HFFc6 (cell line): ENCODE results near the gene PDXDC1. TPM values are rescaled to one million over a fixed set of nuclear protein-coding genes. Genes with fewer than 3 reads are reported as not detected.
"Not testable (repeated sequence)": the region's sequence is repeated elsewhere in the genome, so short reads cannot be mapped to it uniquely, and the experiment has no call there.

Experiments used
- DNase-seq: peaks from one replicate; pipeline ENCODE4 v3.0.0-alpha.2; 2018
- H3K27ac Mint-ChIP-seq: 2 replicates; pipeline ENCODE4 v1.8.0; 2020; ENCODE audit warnings: mild to moderate bottlenecking, mixed read lengths
- H3K27me3 Mint-ChIP-seq: 2 replicates; pipeline ENCODE4 v1.8.0; 2021; ENCODE audit warnings: mild to moderate bottlenecking, moderate library complexity, mixed read lengths; ENCODE audit not compliant: insufficient read depth
- H3K36me3 Mint-ChIP-seq: 2 replicates; pipeline ENCODE4 v1.8.0; 2021; ENCODE audit warnings: low read depth, mixed read lengths
- H3K4me1 Mint-ChIP-seq: 2 replicates; pipeline ENCODE4 v1.8.0; 2020; ENCODE audit warnings: low read depth, mixed read lengths
- H3K4me3 Mint-ChIP-seq: 2 replicates; pipeline ENCODE4 v1.8.0; 2020; ENCODE audit warnings: mild to moderate bottlenecking, moderate library complexity, mixed read lengths
- H3K9me3 Mint-ChIP-seq: 2 replicates; pipeline ENCODE4 v1.8.0; 2020; ENCODE audit warnings: mild to moderate bottlenecking, mixed read lengths
- total RNA-seq, 6 experiments: library from RNA; stranded (reverse); fragmentation: NEBNext Ultra II Directional; extraction: Animal tissue kit (Norgen Biotek cat#: 25700); gene quantifications; 2 replicates in 1 of 6; 3 replicates in 5 of 6; pipeline ENCODE4 v1.2.3, GENCODE V29; 2021
- TF ChIP-seq, protein P1 (sequence below): fragments of 200-600 bp; sonication (generic); IDR thresholded peaks from 2 replicates; pipeline ENCODE4 v1.5.0; 2021; ENCODE audit warnings: antibody characterized with exemption, mild to moderate bottlenecking

The PDXDC1 gene
- total RNA-seq, 6 experiments from 2014 or later: 78.8 to 88.3 (median 82.0) TPM

DNA sequence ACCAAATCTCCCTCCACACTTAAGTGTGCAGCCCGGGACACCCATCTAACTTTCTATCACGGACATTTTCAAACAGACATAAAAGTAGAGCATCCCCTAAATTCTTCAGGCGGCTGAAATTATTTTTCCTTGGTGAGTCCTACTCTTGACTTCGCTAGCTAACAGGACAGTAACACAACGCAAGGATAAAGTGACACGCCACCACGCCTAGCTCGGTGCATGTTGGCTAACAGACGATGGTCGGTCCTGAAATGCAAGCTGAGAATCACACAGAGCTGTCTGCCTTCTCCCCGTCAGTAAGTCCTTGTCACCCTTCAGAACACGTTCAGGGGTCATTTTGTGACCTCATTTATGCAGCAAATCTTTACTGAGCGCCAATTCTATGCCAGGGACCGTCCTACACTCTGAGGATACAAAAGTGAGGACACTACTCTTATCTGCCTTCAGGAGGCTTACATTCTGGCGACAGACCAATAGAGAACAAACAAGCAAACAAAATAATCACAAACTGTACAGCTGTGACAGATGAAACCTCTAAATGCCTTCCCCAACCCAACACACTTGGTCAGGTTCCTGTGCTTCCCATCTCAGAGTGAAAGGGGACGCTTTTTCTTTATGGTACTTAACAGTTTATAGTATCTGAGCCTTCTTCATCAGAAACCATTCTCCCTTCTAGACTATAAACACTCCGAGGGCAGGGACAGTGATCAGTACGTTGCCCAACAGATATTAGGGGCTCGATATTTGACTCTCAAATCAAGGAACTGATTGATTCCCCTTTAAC, 79.7 kb downstream of the PDXDC1 start:
- Mint-ChIP-seq H3K27ac (peak overlapping the region; percentile 70), H3K4me3 (peak overlapping the region; percentile 95), H3K36me3 (peaks cover 20% of the 10 kb centered on the region; the same call in 1 of the 2 replicates), H3K9me3 (no peaks in the 10 kb centered on the region), H3K4me1 (peaks cover 14% of the 10 kb centered on the region), H3K27me3 (no peaks in the 10 kb centered on the region; the same call in 1 of the 2 replicates)
- DNase-seq: peak; percentile 6
- TF ChIP-seq, protein P1, sequence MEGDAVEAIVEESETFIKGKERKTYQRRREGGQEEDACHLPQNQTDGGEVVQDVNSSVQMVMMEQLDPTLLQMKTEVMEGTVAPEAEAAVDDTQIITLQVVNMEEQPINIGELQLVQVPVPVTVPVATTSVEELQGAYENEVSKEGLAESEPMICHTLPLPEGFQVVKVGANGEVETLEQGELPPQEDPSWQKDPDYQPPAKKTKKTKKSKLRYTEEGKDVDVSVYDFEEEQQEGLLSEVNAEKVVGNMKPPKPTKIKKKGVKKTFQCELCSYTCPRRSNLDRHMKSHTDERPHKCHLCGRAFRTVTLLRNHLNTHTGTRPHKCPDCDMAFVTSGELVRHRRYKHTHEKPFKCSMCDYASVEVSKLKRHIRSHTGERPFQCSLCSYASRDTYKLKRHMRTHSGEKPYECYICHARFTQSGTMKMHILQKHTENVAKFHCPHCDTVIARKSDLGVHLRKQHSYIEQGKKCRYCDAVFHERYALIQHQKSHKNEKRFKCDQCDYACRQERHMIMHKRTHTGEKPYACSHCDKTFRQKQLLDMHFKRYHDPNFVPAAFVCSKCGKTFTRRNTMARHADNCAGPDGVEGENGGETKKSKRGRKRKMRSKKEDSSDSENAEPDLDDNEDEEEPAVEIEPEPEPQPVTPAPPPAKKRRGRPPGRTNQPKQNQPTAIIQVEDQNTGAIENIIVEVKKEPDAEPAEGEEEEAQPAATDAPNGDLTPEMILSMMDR: no peak

DNA sequence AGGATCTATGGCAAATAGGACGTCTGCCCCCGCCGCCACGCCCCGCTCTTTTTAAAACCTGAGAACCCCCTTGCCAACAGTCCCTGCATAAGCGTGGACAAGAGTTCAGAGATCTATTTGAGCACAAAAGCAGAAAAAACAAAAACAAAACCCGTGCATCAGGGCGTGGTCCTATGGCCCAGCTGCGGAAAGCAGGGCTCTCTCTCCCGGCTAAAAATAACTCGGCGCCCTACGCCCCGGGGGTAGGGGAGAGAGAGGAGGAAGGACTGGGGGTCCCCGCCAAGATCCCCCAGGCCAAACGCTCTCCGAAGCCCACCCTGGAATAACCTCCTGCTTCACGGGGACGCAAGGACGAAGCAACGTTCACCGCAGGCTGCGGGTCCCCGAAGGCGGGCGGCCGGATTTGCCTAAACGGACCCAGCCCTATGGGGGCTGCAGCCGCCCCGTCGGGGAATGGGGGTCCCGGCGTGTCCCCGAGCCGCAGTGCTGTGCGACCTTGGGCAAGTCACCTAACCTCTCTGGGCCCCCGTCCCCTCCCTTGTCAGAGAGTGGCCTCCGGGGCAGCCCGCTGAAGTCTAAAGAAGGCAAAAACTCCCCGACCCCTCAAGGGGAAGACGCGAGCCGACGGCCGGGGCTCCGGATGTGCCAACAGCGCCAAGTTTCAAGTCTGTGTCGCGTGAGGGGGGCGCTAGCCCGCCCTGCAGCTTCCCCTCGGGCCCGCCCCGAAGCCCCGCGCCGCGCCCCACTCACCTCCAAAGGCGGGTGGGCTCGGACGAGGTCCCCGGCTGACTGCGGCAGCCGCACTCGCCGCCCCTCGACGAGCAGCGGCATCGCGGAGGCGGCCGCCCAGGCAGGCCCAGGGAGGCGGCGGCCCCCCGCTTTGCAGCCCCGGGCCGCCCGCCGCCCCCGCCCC, 80.6 kb downstream of the PDXDC1 start:
- H3K36me3 Mint-ChIP-seq: peaks cover 20% of the 10 kb centered on the region; the same call in 1 of the 2 replicates
- TF ChIP-seq, protein P1: peak; percentile 53; the same call in 1 of the 2 replicates
- peaks cover 14% of the 10 kb centered on the region for H3K4me1 Mint-ChIP-seq
- peak overlapping the region; percentile 95 for H3K4me3 Mint-ChIP-seq
- no peaks in the 10 kb centered on the region for H3K9me3 Mint-ChIP-seq
- peak overlapping the region; percentile 70 for H3K27ac Mint-ChIP-seq
- H3K27me3 Mint-ChIP-seq: no peaks in the 10 kb centered on the region; the same call in 1 of the 2 replicates
- no peak for DNase-seq

DNA sequence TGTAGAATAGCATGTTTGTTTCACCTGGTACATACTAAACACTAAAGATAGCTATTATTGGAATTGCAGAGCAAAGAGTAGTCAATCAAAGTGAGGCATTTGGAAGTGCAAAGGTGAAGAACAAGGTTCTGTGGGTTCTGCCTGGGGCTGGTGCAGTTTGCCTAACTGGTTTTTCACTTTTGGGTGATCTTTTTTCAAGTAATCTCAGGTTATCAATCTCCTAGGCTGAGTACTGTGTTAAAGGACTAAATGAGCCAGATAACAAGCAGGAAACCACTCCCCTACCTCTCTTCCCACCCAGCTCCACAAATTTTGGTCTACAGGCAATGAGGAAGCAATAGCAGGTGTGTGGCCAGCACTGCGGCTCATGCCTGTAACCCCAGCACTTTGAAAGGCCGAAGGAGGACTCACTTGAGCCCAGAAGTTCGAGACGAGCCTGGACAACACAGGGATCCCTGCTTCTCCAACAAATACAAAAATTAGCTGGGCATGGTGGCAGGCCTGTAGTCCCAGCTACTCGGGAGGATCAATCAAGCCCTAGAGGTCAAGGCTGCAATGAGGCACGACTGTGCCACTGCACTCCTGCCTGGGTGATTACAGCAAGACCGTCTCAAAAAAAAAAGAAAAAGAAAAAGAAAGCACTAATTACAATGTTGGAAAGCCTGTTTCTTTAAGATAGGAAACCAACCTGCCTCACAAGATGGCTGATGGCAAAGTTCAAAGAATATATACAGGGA, 83.0 kb downstream of the PDXDC1 start:
- H3K4me3 Mint-ChIP-seq: no peak overlapping the region
- no peak overlapping the region for H3K27ac Mint-ChIP-seq
- H3K4me1 Mint-ChIP-seq: peaks cover 25% of the 10 kb centered on the region
- no peaks in the 10 kb centered on the region for H3K9me3 Mint-ChIP-seq
- no peak for DNase-seq
- H3K27me3 Mint-ChIP-seq: no peaks in the 10 kb centered on the region; the same call in 1 of the 2 replicates
- peaks cover 42% of the 10 kb centered on the region for H3K36me3 Mint-ChIP-seq
- TF ChIP-seq, protein P1: no peak

DNA sequence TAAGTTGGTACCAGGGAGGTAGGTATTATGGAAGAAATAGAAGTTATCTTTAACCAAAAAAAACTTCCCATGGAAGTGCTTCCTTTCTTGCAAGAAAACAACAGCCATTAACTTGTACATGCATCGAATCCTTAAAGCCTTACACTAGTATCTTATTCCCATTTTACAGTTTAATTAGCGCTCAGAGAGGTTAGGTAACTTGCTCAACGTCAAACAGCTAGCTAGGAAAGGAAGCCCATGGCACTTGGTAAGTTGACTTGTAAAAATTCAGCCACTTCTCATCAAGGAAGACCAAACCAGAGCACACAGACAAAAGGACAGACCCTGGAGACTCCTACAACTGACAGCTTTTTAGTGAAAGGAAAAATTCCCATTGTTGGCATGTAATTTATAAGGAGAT, 84.5 kb downstream of the PDXDC1 start:
- Mint-ChIP-seq H3K4me3 (no peak overlapping the region), H3K9me3 (no peaks in the 10 kb centered on the region), H3K27me3 (no peaks in the 10 kb centered on the region; the same call in 1 of the 2 replicates), H3K27ac (no peak overlapping the region), H3K36me3 (peaks cover 43% of the 10 kb centered on the region), H3K4me1 (peaks cover 19% of the 10 kb centered on the region)
- TF ChIP-seq, protein P1: no peak
- DNase-seq: no peak

DNA sequence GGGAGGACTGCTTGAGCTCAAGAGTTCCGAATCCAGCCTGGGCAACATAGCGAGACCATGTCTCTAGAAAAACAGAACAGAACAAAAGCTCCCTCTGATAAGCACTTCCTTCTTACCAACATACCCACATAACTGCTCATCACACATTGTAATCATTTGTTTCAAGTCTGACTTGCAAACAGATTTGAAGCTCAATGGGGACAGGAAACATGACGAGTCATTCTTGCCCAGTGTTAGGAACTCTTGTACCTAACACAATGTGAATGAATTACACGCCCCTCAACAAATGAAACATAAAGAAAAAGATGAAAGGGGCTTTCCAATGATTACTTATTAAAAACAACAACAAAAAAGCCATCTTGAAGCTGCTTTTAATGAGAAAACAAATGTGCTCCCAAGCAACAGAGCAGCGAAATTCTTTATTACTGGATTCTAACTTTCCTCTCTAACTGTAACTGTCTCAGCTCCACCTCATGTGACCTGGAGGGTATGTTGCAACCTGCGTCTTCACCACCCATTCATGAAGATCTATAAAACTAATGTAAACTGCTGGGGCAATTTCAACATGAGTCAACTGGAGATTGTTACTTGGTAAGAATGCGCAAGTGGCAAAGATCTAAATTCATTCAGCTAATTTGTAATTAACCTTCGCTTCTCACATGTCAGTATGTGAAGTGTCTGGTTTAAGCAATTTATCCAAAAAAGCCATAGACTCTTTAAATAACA, 87.4 kb downstream of the PDXDC1 start:
- not testable (repeated sequence) for H3K27me3 Mint-ChIP-seq, H3K9me3 Mint-ChIP-seq, H3K4me3 Mint-ChIP-seq
- Mint-ChIP-seq H3K27ac (peak overlapping the region; percentile 74), H3K4me1 (peaks cover 10% of the 10 kb centered on the region), H3K36me3 (peaks cover 39% of the 10 kb centered on the region)
- peak; percentile 10 for DNase-seq

DNA sequence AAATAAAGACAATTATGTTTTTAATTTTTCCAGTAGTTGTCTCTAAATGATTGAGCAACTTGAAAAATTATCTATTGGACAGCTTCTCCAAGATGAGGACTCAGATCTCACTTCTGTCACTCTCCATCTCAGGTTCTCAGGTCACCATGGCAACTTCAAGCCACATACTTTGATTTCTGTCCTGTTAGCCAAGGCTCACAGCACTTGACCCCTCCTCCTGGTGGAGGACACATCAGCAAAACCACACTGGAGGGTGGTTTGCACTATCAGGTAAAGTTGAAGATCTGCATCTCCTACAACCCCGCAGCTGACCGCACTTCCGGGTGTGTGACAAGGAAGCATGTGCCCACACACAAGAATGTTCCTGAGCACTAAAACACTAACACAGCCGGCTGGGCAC, 91.1 kb downstream of the PDXDC1 start:
- H3K27ac Mint-ChIP-seq, H3K4me3 Mint-ChIP-seq, H3K27me3 Mint-ChIP-seq, DNase-seq, H3K9me3 Mint-ChIP-seq: not testable (repeated sequence)
- peaks cover 10% of the 10 kb centered on the region for H3K4me1 Mint-ChIP-seq
- peaks cover 27% of the 10 kb centered on the region for H3K36me3 Mint-ChIP-seq

DNA sequence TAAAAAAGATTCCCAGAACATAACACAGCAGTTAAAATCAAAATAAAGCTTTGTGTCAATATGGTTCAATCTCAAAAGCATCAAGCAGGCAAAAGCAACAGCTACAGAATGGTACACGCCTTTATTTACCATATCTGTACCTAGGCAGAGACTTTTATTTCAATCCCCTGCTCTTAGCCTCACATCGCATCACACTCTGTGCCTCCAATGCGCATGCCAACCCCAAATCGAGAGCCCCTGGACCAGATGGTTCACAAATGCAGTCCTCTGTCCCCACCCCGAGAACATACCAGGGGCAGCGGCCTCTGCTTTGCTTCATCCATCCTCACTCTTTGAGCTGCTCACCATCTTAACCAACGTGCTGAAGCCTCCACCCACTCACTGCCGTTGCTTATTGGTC, 91.9 kb downstream of the PDXDC1 start:
- H3K4me3 Mint-ChIP-seq, DNase-seq: not testable (repeated sequence)
- H3K36me3 Mint-ChIP-seq: peaks cover 19% of the 10 kb centered on the region

DNA sequence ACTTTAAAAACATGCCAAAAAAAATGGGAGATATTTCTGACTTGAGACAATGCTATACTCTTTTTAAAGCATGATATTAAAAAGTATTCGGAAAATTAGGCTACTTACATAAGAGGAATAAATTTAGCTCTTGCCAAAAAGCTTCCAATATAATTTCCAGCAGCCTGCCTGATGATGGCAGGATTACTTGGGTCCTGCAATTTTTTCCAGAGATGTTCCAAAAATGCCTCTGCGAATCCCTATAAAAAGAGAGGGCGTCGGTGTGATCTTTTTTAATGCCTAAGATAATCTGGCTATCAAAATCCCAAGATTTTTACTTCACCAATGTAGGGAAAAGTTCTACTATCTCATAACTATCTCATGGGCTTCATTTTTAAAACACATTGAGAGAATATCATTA, 96.2 kb downstream of the PDXDC1 start:
- H3K36me3 Mint-ChIP-seq, H3K4me1 Mint-ChIP-seq, H3K4me3 Mint-ChIP-seq, H3K27me3 Mint-ChIP-seq, DNase-seq, H3K9me3 Mint-ChIP-seq, H3K27ac Mint-ChIP-seq: not testable (repeated sequence)

More for the DNA sequence above, 91.9 kb downstream of the PDXDC1 start:
- not testable (repeated sequence) for H3K4me1 Mint-ChIP-seq, H3K27ac Mint-ChIP-seq, H3K9me3 Mint-ChIP-seq, H3K27me3 Mint-ChIP-seq
